ENCODE measurements around the gene PDE10A. TPM values are rescaled to one million over a fixed set of nuclear protein-coding genes. Genes with fewer than 3 reads are reported as not detected.
"Not testable (repeated sequence)": the region's sequence is repeated elsewhere in the genome, so short reads cannot be mapped to it uniquely, and the experiment has no call there.

Gene PDE10A
- total RNA-seq, 1 donor from 2014 or later: 14.4 TPM

GRCh38 chr6:165597821-165598220 lies 65.2 kb downstream of the PDE10A start:
- no peaks in the 10 kb centered on the region for H3K27me3 Mint-ChIP-seq
- TF ChIP-seq CTCF (IDR thresholded peaks at IDR 0.05; ENCODE audit: unreplicated experiment): no peak
- peaks cover 10% of the 10 kb centered on the region for H3K9me3 Mint-ChIP-seq (ENCODE audit: low read depth)
- H3K36me3 Mint-ChIP-seq (ENCODE audit: insufficient read depth): peaks cover 3% of the 10 kb centered on the region
- peaks cover 11% of the 10 kb centered on the region for H3K4me1 Mint-ChIP-seq (ENCODE audit: low read depth)
- no peak for DNase-seq (ENCODE audit: low spot score, unreplicated experiment)
- H3K27ac Mint-ChIP-seq: no peak overlapping the region
- no peak overlapping the region for H3K4me3 Mint-ChIP-seq (ENCODE audit: low read depth)

GRCh38 chr6:165594584-165595333 lies 68.3 kb downstream of the PDE10A start:
- no peak for TF ChIP-seq CTCF (IDR thresholded peaks at IDR 0.05; ENCODE audit: unreplicated experiment)
- H3K36me3 Mint-ChIP-seq (ENCODE audit: insufficient read depth): peaks cover 3% of the 10 kb centered on the region
- peaks cover 14% of the 10 kb centered on the region for H3K9me3 Mint-ChIP-seq (ENCODE audit: low read depth)
- H3K27ac Mint-ChIP-seq: no peak overlapping the region
- H3K27me3 Mint-ChIP-seq: no peaks in the 10 kb centered on the region
- H3K4me3 Mint-ChIP-seq (ENCODE audit: low read depth): no peak overlapping the region
- H3K4me1 Mint-ChIP-seq (ENCODE audit: low read depth): peaks cover 4% of the 10 kb centered on the region
- DNase-seq (ENCODE audit: low spot score, unreplicated experiment): no peak

GRCh38 chr6:165592947-165593346 lies 70.1 kb downstream of the PDE10A start:
- not testable (repeated sequence) for H3K27ac Mint-ChIP-seq; H3K36me3 Mint-ChIP-seq (ENCODE audit: insufficient read depth); H3K4me1 Mint-ChIP-seq (ENCODE audit: low read depth); H3K4me3 Mint-ChIP-seq (ENCODE audit: low read depth); H3K27me3 Mint-ChIP-seq; DNase-seq (ENCODE audit: low spot score, unreplicated experiment)
- H3K9me3 Mint-ChIP-seq (ENCODE audit: low read depth): peaks cover 14% of the 10 kb centered on the region

GRCh38 chr6:165588515-165588914 lies 74.5 kb downstream of the PDE10A start:
- peaks cover 4% of the 10 kb centered on the region for H3K36me3 Mint-ChIP-seq (ENCODE audit: insufficient read depth)
- no peak overlapping the region for H3K27ac Mint-ChIP-seq
- H3K4me3 Mint-ChIP-seq (ENCODE audit: low read depth): no peak overlapping the region
- TF ChIP-seq CTCF (IDR thresholded peaks at IDR 0.05; ENCODE audit: unreplicated experiment): no peak
- DNase-seq (ENCODE audit: low spot score, unreplicated experiment): no peak
- no peaks in the 10 kb centered on the region for H3K27me3 Mint-ChIP-seq
- peaks cover 8% of the 10 kb centered on the region for H3K4me1 Mint-ChIP-seq (ENCODE audit: low read depth)
- H3K9me3 Mint-ChIP-seq (ENCODE audit: low read depth): peaks cover 17% of the 10 kb centered on the region

- TF ChIP-seq CTCF (IDR thresholded peaks at IDR 0.05; ENCODE audit: unreplicated experiment): no peak
- Mint-ChIP-seq H3K9me3 (ENCODE audit: low read depth) (peaks cover 11% of the 10 kb centered on the region), H3K4me3 (ENCODE audit: low read depth) (no peak overlapping the region), H3K27me3 (no peaks in the 10 kb centered on the region), H3K4me1 (ENCODE audit: low read depth) (peaks cover 9% of the 10 kb centered on the region), H3K36me3 (ENCODE audit: insufficient read depth) (peaks cover 1% of the 10 kb centered on the region), H3K27ac (no peak overlapping the region)
- no peak for DNase-seq (ENCODE audit: low spot score, unreplicated experiment)
These were observed 75.8 kb downstream of the PDE10A start for GRCh38 chr6:165587206-165587605.

- peaks cover 9% of the 10 kb centered on the region for H3K9me3 Mint-ChIP-seq (ENCODE audit: low read depth)
- no peaks in the 10 kb centered on the region for H3K27me3 Mint-ChIP-seq
- peaks cover 9% of the 10 kb centered on the region for H3K4me1 Mint-ChIP-seq (ENCODE audit: low read depth)
- no peak for TF ChIP-seq CTCF (IDR thresholded peaks at IDR 0.05; ENCODE audit: unreplicated experiment)
- H3K36me3 Mint-ChIP-seq (ENCODE audit: insufficient read depth): peaks cover 1% of the 10 kb centered on the region
- H3K27ac Mint-ChIP-seq: no peak overlapping the region
- no peak for DNase-seq (ENCODE audit: low spot score, unreplicated experiment)
- H3K4me3 Mint-ChIP-seq (ENCODE audit: low read depth): no peak overlapping the region
These were observed 76.3 kb downstream of the PDE10A start for GRCh38 chr6:165586706-165587105.
